ENCODE results near the gene RRAGB. TPM values are rescaled to one million over a fixed set of nuclear protein-coding genes. Genes with fewer than 3 reads are reported as not detected.
A peak's percentile ranks its signal among the peaks of the same experiment; 100 is the strongest.

Gene RRAGB
- total RNA-seq, 1 donor = 25.0 TPM

DNA sequence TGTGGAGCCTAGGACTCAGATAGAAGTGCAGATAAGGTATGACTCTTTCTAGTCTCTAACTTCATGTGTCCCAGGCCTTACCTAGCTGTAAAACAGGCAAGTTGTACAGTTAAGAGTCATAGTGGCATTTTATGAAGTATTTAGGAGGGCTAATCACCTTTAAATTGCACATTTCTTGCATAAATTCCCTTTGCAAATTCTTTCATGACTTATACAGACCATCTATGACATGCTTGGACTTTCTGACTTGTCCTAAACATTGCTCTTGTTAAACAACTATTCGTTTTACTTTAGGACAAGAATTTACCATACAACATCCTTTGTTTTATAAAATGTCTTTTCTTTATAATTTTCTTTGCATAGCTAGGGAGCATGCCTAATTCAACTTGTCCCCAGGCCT lies 7.8 kb upstream of the RRAGB start:
- DNase-seq (ENCODE audit: low read depth) = no peak
- H3K4me3 ChIP-seq (ENCODE audit: low read depth, low read length) = no peak overlapping the region
- TF ChIP-seq, protein P1, sequence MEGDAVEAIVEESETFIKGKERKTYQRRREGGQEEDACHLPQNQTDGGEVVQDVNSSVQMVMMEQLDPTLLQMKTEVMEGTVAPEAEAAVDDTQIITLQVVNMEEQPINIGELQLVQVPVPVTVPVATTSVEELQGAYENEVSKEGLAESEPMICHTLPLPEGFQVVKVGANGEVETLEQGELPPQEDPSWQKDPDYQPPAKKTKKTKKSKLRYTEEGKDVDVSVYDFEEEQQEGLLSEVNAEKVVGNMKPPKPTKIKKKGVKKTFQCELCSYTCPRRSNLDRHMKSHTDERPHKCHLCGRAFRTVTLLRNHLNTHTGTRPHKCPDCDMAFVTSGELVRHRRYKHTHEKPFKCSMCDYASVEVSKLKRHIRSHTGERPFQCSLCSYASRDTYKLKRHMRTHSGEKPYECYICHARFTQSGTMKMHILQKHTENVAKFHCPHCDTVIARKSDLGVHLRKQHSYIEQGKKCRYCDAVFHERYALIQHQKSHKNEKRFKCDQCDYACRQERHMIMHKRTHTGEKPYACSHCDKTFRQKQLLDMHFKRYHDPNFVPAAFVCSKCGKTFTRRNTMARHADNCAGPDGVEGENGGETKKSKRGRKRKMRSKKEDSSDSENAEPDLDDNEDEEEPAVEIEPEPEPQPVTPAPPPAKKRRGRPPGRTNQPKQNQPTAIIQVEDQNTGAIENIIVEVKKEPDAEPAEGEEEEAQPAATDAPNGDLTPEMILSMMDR (IDR thresholded peaks at IDR 0.05; ENCODE audit: insufficient read depth, low read depth, low read length) = no peak

DNA sequence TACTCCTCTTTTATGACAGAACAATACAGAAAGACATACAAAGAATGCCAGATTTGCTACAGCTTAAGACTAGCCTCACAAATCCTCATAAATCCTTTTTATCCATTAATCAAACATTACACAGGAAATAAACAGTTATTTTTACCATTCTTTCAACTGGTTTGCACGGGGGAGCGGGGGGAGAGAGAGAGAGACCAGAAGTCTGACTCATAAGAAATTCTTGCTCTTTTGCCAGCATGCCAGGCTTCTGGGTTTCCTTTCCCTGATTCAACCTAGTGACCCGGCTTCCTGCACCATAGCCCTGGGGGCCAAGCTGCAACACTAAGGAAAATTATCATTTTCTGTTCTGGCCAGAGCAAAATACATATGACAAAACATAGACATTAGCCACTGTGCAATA lies 6.8 kb upstream of the RRAGB start:
- peak; percentile 55 for DNase-seq (ENCODE audit: low read depth)
- TF ChIP-seq, protein P1 (IDR thresholded peaks at IDR 0.05; ENCODE audit: insufficient read depth, low read depth, low read length) = no peak
- no peak overlapping the region for H3K4me3 ChIP-seq (ENCODE audit: low read depth, low read length)

DNA sequence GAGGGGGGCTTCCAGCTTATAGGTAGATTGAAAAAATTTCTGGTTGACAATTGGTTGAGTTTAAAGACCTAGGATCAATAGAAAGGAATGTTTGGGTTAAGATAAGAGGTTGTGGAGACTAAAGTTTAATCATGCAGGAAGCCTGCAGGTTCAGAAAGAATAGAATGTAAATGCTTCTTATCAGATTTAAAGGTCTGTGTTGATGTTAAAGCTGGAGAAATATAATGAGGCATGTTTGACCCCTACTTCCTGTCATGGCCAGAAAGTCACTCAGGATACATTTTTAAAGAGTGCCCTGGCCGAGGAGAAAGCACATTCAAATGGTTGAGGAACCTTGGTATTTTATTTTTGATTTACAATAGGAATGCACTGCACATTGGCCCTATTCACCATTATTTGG lies 3.9 kb upstream of the RRAGB start:
- H3K4me3 ChIP-seq (ENCODE audit: low read depth, low read length) = no peak overlapping the region
- TF ChIP-seq, protein P1 (IDR thresholded peaks at IDR 0.05; ENCODE audit: insufficient read depth, low read depth, low read length) = no peak
- DNase-seq (ENCODE audit: low read depth) = no peak

DNA sequence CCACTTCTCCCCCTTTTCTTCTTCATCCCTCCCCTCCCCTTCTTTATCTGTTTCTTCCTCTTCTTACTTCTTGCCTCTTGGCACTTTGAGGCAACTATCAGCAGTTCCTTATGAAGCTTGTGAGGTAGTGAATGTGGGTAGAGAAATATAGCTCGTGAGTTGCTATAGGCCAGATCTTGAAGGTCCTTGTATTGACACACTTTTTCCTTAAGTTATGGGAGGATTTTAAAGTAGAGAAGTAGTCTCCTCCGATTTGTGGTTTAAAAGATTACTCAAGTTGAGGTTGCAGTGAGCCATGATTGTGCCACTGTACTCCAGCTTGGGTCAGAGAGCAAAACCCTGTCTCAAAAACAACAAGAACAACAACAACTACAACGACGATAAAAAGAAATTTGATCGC lies 3.4 kb upstream of the RRAGB start:
- no peak overlapping the region for H3K4me3 ChIP-seq (ENCODE audit: low read depth, low read length)

DNA sequence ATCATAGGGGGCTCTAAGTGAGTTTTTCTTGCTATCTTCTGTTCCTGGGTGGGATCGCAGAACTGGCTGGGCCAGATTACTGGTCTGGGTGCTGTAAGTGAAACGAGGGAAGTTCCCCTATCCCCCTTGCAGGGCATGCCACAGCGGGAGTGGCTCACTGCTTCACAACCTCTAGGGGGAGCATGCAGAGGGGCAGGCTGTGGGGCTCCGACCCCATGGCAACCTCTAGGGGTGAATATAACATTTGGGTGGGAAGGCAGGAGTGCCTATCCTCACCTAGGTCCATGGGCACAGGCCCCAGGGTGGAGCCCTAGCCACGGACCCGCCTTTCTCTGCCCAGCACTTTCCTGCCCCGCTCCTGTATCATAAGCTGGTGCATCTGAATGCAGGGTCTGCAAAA lies 1.7 kb upstream of the RRAGB start:
- H3K4me3 ChIP-seq (ENCODE audit: low read depth, low read length) = no peak overlapping the region
- TF ChIP-seq, protein P1 (IDR thresholded peaks at IDR 0.05; ENCODE audit: insufficient read depth, low read depth, low read length) = no peak
- DNase-seq (ENCODE audit: low read depth) = no peak

More for the DNA sequence above, 3.4 kb upstream of the RRAGB start:
- TF ChIP-seq, protein P1 (IDR thresholded peaks at IDR 0.05; ENCODE audit: insufficient read depth, low read depth, low read length) = no peak
- DNase-seq (ENCODE audit: low read depth) = no peak

DNA sequence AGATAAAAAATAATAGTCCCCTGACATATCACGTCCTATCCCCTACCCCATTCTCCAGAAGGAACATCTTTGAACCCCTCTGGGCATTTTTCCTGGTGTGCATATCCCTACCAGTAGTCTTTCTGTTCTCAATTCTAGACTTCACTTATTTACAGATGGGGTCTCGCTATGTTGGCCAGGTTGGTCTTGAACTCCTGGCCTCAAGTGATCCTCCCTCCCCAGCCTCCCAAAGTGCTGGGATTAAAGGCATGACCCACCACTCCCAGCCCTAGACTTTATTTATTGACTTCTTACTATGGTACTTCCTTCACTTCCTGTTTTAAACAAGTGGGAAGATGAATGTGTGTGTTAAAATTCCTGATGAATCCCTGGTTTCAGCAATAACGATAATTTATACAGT lies 612 bp upstream of the RRAGB start:
- no peak for DNase-seq (ENCODE audit: low read depth)

DNA sequence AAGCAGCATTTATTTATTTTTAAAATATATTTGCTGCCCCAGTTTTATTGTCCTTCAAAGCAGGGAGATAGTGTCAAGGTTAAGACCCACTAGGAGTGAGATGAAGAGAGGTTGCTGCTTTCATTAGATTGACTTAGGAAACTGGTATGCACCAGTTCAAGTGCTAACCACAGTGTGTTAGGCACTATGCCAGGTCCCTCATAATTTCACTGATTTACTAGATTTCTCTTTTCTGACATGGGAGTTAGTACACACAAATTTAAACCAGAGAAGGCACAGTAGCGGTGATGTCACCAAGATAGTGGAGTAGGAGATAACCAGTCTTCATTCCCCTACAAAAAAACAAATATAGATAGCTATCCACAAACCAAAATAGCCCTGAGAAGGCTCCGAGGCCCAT lies 14.3 kb downstream of the RRAGB start:
- TF ChIP-seq, protein P1 (IDR thresholded peaks at IDR 0.05; ENCODE audit: insufficient read depth, low read depth, low read length) = no peak
- DNase-seq (ENCODE audit: low read depth) = peak; percentile 81

More for the DNA sequence above, 612 bp upstream of the RRAGB start:
- TF ChIP-seq, protein P1 (IDR thresholded peaks at IDR 0.05; ENCODE audit: insufficient read depth, low read depth, low read length) = no peak
- peak overlapping the region; percentile 39 for H3K4me3 ChIP-seq (ENCODE audit: low read depth, low read length)

More for the DNA sequence above, 14.3 kb downstream of the RRAGB start:
- no peak overlapping the region for H3K4me3 ChIP-seq (ENCODE audit: low read depth, low read length)

Measured in fibroblast of villous mesenchyme (primary cell).